Erythroblast (primary cell): ENCODE results near the gene PIGO.

ENCODE experiments used
- GATA1 ChIP-seq: IDR thresholded peaks from 2 replicates; pipeline ENCODE4 v1.6.1; 2011; ENCODE audit warnings: low read depth, mild to moderate bottlenecking, control low read depth, low read length, moderate library complexity
- POLR2A ChIP-seq: IDR thresholded peaks from 2 replicates; pipeline ENCODE4 v1.6.1; 2011; ENCODE audit warnings: mild to moderate bottlenecking, low read length

DNA sequence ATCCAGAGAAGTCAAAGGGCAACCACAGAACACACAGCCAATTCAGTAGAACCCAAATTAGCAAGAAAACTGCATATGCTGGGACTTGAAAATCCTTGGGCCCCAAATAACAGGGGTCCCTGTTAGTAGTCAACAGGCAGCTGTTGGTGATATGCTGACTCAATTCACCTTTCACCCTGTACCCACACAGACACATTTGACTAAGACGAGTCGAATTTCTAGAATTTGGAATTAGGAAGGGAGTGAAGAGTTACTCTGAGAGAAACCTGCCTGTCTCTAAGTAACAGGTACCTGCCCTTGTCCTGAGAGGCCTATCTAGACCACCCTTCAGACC lies 23.1 kb downstream of the PIGO start:
- TF ChIP-seq POLR2A: no peak
- TF ChIP-seq GATA1: no peak
